Cortex of kidney (tissue), 1 donor: Measurements from ENCODE around the gene HAUS7.

ENCODE experiments used
- DNase-seq: peaks from one replicate; lab custom pipeline; 2025; lab: John Stamatoyannopoulos, UW

The HAUS7 gene

GRCh38 chrX:153470411-153471363 lies at the start of gene HAUS7:
Gene HAUS7 (minus strand): TSS chrX:153470576. CDS start chrX:153470557, 19 bp downstream.
- DNase-seq: no peak

- DNase-seq: no peak
These were observed 49.4 kb upstream of the HAUS7 start for GRCh38 chrX:153519569-153520286.

GRCh38 chrX:153517946-153518834 lies 47.8 kb upstream of the HAUS7 start:
- DNase-seq: no peak

- no peak for DNase-seq
These were observed 47.0 kb upstream of the HAUS7 start, which contains the start of gene ATP2B3 for GRCh38 chrX:153517423-153517822. Gene ATP2B3 (plus strand): TSS chrX:153517642. CDS start chrX:153536248, 18,606 bp downstream.

GRCh38 chrX:153516073-153516472 lies 45.7 kb upstream of the HAUS7 start:
- no peak for DNase-seq

- no peak for DNase-seq
These were observed 45.1 kb upstream of the HAUS7 start for GRCh38 chrX:153515435-153515834.

GRCh38 chrX:153514259-153514658 lies 43.9 kb upstream of the HAUS7 start:
- DNase-seq: no peak

- DNase-seq: no peak
These were observed 42.9 kb upstream of the HAUS7 start for GRCh38 chrX:153513265-153513664.

- no peak for DNase-seq
These were observed 42.1 kb upstream of the HAUS7 start for GRCh38 chrX:153512501-153512893.

- no peak for DNase-seq
These were observed 41.6 kb upstream of the HAUS7 start for GRCh38 chrX:153511784-153512500.

GRCh38 chrX:153510383-153510782 lies 40.0 kb upstream of the HAUS7 start:
- DNase-seq: no peak

GRCh38 chrX:153509592-153509991 lies 39.2 kb upstream of the HAUS7 start:
- no peak for DNase-seq

- DNase-seq: no peak
These were observed 37.3 kb upstream of the HAUS7 start for GRCh38 chrX:153507484-153508178.

GRCh38 chrX:153505361-153505760 lies 35.0 kb upstream of the HAUS7 start:
- DNase-seq: no peak

GRCh38 chrX:153504445-153505016 lies 34.2 kb upstream of the HAUS7 start:
- DNase-seq: no peak

GRCh38 chrX:153502796-153503195 lies 32.4 kb upstream of the HAUS7 start:
- no peak for DNase-seq

- DNase-seq: no peak
These were observed 31.8 kb upstream of the HAUS7 start for GRCh38 chrX:153502131-153502530.

GRCh38 chrX:153501530-153501929 lies 31.2 kb upstream of the HAUS7 start:
- DNase-seq: no peak

GRCh38 chrX:153500676-153501280 lies 30.4 kb upstream of the HAUS7 start:
- no peak for DNase-seq

- DNase-seq: no peak
These were observed 29.5 kb upstream of the HAUS7 start for GRCh38 chrX:153499876-153500275.
